Activated naive CD8-positive, alpha-beta T cell treated with anti-CD3 and anti-CD28 coated beads, Interleukin-2, amount 50 U/mL, for 24 hours (primary cell): ENCODE data around the gene DLD.
"Not testable (repeated sequence)": the region's sequence is repeated elsewhere in the genome, so short reads cannot be mapped to it uniquely, and the experiment has no call there.

Experiments used
- ATAC-seq: fragments of 150-1000 bp; cut with Tn5 transposase; one replicate; pipeline ENCODE4 v1.10.0; 2021
- DNase-seq: peaks from one replicate; pipeline ENCODE4 v3.0.0; 2021
- H3K27ac Mint-ChIP-seq: one replicate; pipeline ENCODE4 v1.8.0; 2021; ENCODE audit warnings: mild to moderate bottlenecking, mixed read lengths
- H3K27me3 Mint-ChIP-seq: one replicate; pipeline ENCODE4 v1.8.0; 2021; ENCODE audit warnings: mixed read lengths
- H3K36me3 Mint-ChIP-seq: one replicate; pipeline ENCODE4 v1.8.0; 2021; ENCODE audit warnings: low read depth, mixed read lengths
- H3K4me1 Mint-ChIP-seq: one replicate; pipeline ENCODE4 v1.8.0; 2021; ENCODE audit warnings: mixed read lengths
- H3K4me3 Mint-ChIP-seq: one replicate; pipeline ENCODE4 v1.8.0; 2021; ENCODE audit warnings: mild to moderate bottlenecking, moderate library complexity, mixed read lengths
- H3K9me3 Mint-ChIP-seq: one replicate; pipeline ENCODE4 v1.8.0; 2021; ENCODE audit warnings: mixed read lengths

DLD gene

DNA sequence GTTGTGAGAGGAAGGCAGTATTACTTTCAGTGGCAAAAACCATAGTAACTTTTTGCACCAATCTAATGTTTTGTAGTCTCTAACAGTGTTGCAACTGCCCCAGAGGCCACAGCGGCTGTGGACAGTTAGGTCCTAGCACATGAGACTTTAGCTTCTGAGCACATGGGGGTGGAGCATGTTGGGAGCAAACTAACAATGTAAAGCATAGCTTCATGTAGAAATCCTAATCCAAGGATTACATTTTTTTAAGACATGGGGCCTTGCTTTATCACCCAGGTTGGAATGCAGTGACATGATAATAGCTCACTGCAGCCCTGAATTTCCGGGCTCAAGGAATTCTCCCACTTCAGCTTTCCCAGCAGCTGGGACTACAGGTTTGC is 62.9 kb downstream of the DLD start:
- DNase-seq, result no peak
- no peak for ATAC-seq
- Mint-ChIP-seq H3K4me1 (no peaks in the 10 kb centered on the region), H3K27ac (no peak overlapping the region), H3K36me3 (no peaks in the 10 kb centered on the region), H3K9me3 (no peaks in the 10 kb centered on the region), H3K4me3 (no peak overlapping the region), H3K27me3 (peaks cover 11% of the 10 kb centered on the region)

DNA sequence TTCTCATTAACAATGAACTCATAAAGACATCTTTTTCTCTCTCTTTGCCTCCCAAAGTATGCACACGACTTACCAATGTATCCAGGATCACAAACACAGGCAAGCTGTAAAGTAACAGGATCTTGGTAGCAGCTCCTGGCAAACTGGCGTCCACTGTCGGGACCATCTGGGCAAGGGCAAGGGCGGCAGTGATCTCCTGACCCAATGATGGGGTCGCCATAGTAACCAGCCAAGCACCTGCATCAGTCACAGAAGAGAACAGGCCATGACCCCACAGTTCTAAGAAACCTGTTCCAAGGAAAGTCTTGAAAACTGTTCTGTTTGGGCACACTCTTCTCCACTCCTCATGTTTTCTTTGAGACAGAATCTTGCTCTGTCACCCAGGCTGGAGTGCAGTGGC is 64.4 kb downstream of the DLD start:
- H3K27me3 Mint-ChIP-seq, result peaks cover 12% of the 10 kb centered on the region
- ATAC-seq, result no peak
- no peak overlapping the region for H3K4me3 Mint-ChIP-seq
- no peak for DNase-seq
- no peaks in the 10 kb centered on the region for H3K36me3 Mint-ChIP-seq
- H3K9me3 Mint-ChIP-seq, result no peaks in the 10 kb centered on the region
- no peak overlapping the region for H3K27ac Mint-ChIP-seq
- no peaks in the 10 kb centered on the region for H3K4me1 Mint-ChIP-seq

DNA sequence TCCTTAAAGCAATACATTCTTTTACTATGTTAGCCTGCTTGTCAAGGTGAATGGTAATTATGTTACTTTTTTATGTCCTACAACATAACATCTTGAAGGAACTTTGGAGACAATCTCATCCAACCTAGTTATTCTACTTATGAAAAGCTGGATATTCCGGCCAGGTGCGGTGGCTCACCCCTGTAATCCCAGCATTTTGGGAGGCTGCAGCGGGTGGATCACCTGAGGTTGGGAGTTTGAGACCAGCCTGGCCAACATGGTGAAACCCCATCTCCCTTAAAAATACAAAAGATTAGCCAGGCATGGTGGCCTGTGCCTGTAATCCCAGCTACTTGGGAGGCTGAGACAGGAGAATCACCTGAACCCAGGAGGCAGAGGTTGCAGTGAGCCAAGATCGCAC is 66.0 kb downstream of the DLD start:
- not testable (repeated sequence) for H3K36me3 Mint-ChIP-seq, H3K4me3 Mint-ChIP-seq, DNase-seq, ATAC-seq, H3K9me3 Mint-ChIP-seq, H3K27ac Mint-ChIP-seq, H3K4me1 Mint-ChIP-seq
- peaks cover 13% of the 10 kb centered on the region for H3K27me3 Mint-ChIP-seq

DNA sequence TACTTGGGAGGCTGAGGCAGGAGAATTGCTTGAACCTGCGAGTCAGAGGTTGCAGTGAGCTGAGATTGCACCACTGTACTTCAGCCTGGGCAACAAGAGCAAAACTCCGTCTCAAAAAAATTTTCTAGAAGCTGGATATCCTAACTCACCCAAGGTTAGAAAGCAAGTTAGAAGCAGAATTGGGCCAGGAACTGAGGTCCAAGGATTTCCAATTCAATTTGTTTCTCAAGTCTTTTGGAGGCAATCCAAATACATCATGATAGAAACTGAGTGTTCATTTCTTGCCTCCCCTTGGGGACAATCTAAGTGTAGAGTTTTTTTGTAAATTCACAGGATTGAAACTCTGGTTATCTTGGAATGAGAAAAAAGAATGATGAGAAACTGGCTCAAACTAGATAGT is 66.5 kb downstream of the DLD start:
- ATAC-seq (no peak), DNase-seq (no peak)
- Mint-ChIP-seq H3K36me3 (no peaks in the 10 kb centered on the region), H3K4me1 (no peaks in the 10 kb centered on the region), H3K27ac (no peak overlapping the region), H3K9me3 (no peaks in the 10 kb centered on the region), H3K27me3 (peaks cover 13% of the 10 kb centered on the region), H3K4me3 (no peak overlapping the region)

DNA sequence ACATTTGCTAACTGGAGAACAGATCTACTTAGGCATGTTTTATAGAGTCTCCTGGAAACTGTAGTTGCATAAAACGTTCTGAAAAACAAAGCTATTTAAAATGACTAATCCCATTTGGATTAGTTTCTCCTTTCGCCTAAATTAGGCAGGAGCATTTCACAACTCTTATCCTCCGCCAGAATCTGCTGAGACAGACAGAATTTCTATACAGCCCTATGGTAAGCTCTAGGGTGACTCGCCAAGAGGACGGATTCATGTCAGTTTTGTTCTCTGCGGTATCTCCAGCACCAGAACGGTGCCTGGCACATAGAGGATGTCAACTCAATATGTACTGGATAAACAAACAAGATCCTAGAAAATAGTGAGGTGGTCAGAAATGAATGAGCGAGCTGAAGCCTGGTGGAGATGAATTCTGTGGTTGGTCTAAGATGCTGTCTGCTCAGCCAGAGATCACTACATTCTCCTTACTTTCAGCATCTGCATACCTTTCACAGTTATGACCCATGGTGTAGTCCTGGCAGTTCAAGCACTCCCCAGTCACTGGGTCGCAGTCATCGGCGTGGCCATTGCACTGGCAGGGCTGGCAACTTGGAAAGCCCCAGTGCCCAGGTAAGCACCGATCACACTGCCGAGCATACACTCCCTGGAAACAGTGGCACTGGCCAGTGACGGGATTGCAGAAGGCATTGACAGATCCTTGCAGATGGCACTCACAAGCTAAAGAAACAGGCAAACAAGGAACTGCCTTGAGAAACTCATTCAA is 68.0 kb downstream of the DLD start:
- H3K27ac Mint-ChIP-seq, result no peak overlapping the region
- no peak overlapping the region for H3K4me3 Mint-ChIP-seq
- peaks cover 12% of the 10 kb centered on the region for H3K27me3 Mint-ChIP-seq
- no peaks in the 10 kb centered on the region for H3K4me1 Mint-ChIP-seq
- DNase-seq (no peak), ATAC-seq (no peak)
- H3K9me3 Mint-ChIP-seq, result no peaks in the 10 kb centered on the region
- H3K36me3 Mint-ChIP-seq, result no peaks in the 10 kb centered on the region

DNA sequence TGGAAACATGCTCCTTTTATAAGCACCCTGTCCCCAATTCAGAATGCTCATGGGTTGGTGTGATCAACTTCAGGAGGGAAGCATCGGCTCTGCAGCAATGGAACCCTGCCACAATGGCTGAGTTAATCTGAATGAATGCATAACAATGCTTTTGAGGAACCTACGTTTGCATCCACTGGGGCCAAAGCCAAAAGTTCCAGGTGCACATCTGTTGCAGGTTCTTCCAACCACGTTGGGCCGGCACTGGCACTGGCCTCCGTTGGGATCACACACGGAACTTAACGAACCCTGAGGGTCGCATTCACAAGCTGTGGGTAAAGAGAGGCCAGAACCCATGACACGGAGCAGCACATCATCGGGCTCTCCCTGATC is 68.5 kb downstream of the DLD start:
- ATAC-seq (no peak), DNase-seq (no peak)
- Mint-ChIP-seq H3K4me1 (no peaks in the 10 kb centered on the region), H3K36me3 (no peaks in the 10 kb centered on the region), H3K9me3 (no peaks in the 10 kb centered on the region), H3K27me3 (peaks cover 12% of the 10 kb centered on the region), H3K4me3 (no peak overlapping the region), H3K27ac (no peak overlapping the region)

DNA sequence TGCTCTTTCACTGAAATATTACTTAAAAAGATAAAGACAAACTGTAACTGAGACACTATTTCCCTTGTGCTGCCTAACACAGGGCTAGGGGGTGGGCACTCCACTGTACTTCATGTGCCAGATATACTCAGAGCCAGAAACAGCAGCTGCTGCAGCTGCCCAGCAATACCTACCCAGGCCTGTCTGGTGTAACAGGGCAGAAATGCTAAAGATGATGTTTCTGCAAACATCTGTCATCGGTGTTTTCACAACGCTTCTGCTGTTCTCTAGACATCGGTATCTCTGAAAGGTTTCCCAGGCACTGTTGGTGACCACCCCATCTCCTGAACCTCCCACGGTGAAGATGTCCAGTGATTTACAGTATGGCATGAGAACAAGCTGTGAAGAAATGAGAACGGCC is 69.3 kb downstream of the DLD start:
- peaks cover 11% of the 10 kb centered on the region for H3K27me3 Mint-ChIP-seq
- no peaks in the 10 kb centered on the region for H3K4me1 Mint-ChIP-seq
- no peak overlapping the region for H3K27ac Mint-ChIP-seq
- DNase-seq (no peak), ATAC-seq (no peak)
- H3K4me3 Mint-ChIP-seq, result no peak overlapping the region
- no peaks in the 10 kb centered on the region for H3K9me3 Mint-ChIP-seq
- H3K36me3 Mint-ChIP-seq, result no peaks in the 10 kb centered on the region

DNA sequence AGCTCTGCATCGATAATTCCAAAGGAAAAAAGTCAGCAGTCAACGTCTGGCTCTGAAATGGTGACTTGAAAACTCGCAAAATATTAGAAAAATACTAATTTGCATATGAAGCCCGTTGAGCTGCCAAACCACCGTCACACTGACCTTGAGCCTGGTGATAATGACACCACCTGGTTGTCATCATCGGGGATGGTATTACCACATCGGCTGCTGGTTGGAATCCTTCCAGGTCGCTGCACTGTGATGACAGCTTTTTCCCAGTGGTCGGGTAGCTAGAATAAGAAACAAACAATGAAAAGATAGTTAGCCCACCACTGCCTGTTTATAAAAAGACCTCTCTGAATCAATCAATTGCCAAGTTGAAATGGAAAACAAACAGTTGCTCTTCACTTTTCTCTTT is 70.4 kb downstream of the DLD start:
- Mint-ChIP-seq H3K36me3 (no peaks in the 10 kb centered on the region), H3K4me1 (no peaks in the 10 kb centered on the region), H3K27me3 (peaks cover 5% of the 10 kb centered on the region), H3K4me3 (no peak overlapping the region), H3K9me3 (no peaks in the 10 kb centered on the region), H3K27ac (no peak overlapping the region)
- DNase-seq, result no peak
- ATAC-seq, result no peak

DNA sequence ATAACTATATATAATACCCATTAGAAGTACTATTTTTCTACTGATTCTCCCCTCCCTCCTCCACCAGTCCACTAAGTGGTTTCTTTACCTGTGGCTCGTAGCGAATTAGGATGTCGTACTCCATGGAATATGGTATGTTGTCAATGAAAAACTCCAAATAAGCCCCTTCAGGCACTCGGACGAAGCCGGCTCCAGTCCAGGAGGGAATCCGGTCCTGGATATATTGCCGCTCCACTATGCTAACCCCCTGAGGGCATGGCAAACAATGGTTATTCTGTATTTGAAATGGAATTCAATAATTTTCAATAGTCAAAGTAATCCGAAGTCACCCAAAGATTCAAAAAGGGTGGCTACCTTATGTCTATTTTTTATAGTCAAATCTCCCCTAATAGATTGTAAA is 71.8 kb downstream of the DLD start:
- ATAC-seq (no peak), DNase-seq (no peak)
- Mint-ChIP-seq H3K27ac (no peak overlapping the region), H3K27me3 (peaks cover 2% of the 10 kb centered on the region), H3K36me3 (no peaks in the 10 kb centered on the region), H3K4me1 (no peaks in the 10 kb centered on the region), H3K9me3 (no peaks in the 10 kb centered on the region), H3K4me3 (no peak overlapping the region)

DNA sequence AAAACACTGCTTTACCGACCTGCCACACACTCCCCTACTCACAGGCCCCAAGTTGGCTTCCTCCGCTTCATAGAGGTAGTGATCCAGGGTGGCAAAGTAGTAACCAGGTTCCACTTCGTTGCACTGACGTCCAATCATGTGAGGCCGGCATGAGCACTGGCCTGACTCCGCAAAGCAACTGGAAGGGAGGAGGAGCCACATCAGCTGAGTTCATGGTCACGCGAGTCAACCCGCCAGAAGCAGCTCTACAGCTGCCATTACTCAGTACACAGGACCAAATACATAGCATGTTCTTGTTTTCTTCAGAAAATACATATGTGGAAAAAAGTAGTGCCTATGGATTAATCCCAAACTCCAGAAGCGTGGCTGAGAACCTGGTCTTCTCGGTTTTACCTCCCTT is 73.5 kb downstream of the DLD start:
- Mint-ChIP-seq H3K36me3 (no peaks in the 10 kb centered on the region), H3K27ac (no peak overlapping the region), H3K27me3 (peaks cover 2% of the 10 kb centered on the region), H3K4me3 (no peak overlapping the region), H3K4me1 (no peaks in the 10 kb centered on the region), H3K9me3 (no peaks in the 10 kb centered on the region)
- ATAC-seq (no peak), DNase-seq (no peak)

DNA sequence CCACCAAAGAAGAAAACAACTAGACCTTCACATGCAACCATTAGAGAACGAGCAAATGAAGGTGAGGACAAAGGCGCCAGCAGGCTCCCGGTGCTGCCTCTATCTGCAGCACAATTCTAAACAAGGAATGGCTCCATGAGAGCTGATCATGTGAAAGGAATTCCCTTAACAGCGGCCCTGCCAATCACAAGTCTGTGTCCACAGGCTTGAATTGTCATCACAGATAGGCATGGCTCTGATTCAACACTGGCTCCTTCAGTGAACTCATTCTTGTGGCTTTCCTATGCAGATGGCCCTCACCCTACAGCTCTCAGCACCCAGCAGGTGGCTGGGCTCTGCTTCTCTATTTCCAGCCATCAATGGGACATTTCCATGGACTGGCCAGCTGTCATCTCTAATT is 75.7 kb downstream of the DLD start:
- DNase-seq (no peak), ATAC-seq (no peak)
- H3K27me3 Mint-ChIP-seq, result no peaks in the 10 kb centered on the region
- no peaks in the 10 kb centered on the region for H3K9me3 Mint-ChIP-seq
- H3K27ac Mint-ChIP-seq, result no peak overlapping the region
- H3K4me3 Mint-ChIP-seq, result no peak overlapping the region
- H3K36me3 Mint-ChIP-seq, result no peaks in the 10 kb centered on the region
- H3K4me1 Mint-ChIP-seq, result no peaks in the 10 kb centered on the region

DNA sequence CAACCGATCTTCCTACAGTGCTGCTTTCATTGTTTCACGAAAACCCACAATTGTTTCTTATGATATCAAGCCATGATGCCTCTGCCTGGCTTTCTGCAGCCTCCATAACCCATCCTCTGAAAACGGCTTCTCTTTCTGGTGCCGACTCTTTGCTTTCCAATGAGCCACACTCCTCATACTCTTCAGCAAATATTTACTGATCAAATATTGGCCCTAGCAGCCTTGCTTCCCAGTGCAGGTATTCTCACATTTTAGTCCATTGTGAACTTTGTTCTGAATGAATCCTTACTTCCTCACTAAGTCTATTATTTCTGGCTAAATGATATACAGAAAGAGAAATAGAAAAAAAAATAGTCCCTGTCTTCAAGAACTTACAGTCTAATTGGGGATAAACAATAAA is 76.4 kb downstream of the DLD start:
- ATAC-seq (no peak), DNase-seq (no peak)
- Mint-ChIP-seq H3K4me3 (no peak overlapping the region), H3K27ac (no peak overlapping the region), H3K27me3 (no peaks in the 10 kb centered on the region), H3K36me3 (no peaks in the 10 kb centered on the region), H3K4me1 (no peaks in the 10 kb centered on the region), H3K9me3 (no peaks in the 10 kb centered on the region)

DNA sequence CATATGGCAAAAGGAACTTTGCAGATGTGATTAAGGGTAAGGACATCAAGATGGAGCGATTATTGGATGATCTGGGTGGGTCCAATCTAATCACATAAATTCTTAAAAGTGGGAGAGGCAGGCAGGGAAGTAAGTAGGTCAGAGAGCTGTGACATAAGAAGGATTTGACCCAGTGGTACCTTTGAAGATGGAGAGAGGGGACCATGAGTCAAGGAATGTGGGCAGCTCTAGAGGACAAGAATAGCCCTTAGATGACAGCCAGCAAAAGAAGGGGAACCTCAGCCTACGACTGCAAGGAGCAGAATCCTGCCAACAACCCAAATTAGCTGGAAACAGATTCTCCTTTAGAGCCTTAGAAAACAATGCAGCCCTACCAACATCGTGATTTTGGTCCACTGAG is 77.5 kb downstream of the DLD start:
- Mint-ChIP-seq H3K4me3 (no peak overlapping the region), H3K9me3 (no peaks in the 10 kb centered on the region), H3K27me3 (no peaks in the 10 kb centered on the region), H3K27ac (no peak overlapping the region), H3K36me3 (no peaks in the 10 kb centered on the region), H3K4me1 (no peaks in the 10 kb centered on the region)
- ATAC-seq (no peak), DNase-seq (no peak)

DNA sequence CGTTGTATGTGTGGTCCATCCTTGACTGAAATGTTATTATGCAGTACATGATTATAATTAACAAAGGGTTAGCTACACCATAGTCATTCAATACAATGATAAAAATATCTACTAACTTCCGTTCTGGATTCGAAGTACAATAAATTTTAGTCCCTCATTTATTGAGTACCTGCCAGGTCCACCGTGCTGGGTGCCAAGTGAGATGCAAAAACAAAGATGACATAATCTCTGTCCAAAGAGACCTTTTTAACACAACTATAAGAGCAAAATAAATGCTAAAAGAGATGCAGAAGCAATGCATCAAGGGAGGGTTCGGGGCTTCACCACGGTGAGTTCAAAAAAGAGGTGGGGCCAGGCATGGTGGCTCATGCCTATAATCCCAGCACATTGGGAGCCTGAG is 78.9 kb downstream of the DLD start:
- ATAC-seq, result no peak
- H3K4me3 Mint-ChIP-seq, result no peak overlapping the region
- no peaks in the 10 kb centered on the region for H3K9me3 Mint-ChIP-seq
- no peaks in the 10 kb centered on the region for H3K27me3 Mint-ChIP-seq
- no peak overlapping the region for H3K27ac Mint-ChIP-seq
- no peaks in the 10 kb centered on the region for H3K4me1 Mint-ChIP-seq
- H3K36me3 Mint-ChIP-seq, result no peaks in the 10 kb centered on the region
- DNase-seq, result no peak
